SW480 (cell line): ENCODE results near the gene KIF4A.

Source experiments
- DNase-seq: peaks from one replicate; pipeline ENCODE4 v3.0.0-alpha.2; 2016; ENCODE audit warnings: low spot score

The KIF4A gene

DNA sequence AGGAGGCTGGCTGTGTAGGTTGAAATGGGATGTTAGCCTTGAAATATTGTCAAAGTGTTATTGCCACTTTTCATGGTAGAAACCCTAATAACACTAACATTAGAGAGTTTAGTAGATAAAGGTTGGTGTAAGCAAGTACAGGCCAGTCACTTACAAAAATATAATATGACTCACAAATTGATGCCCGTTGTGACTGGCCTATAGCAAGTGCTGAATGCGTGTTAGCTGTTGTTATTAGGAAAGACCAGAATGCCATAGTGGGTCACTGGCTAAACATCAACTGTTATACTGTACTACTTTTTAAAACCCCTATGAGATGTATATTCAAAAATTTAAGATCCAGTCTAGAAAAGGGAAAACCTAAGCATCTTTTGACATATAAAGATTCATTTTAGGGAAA is 112.8 kb downstream of the KIF4A start:
- no peak for DNase-seq

DNA sequence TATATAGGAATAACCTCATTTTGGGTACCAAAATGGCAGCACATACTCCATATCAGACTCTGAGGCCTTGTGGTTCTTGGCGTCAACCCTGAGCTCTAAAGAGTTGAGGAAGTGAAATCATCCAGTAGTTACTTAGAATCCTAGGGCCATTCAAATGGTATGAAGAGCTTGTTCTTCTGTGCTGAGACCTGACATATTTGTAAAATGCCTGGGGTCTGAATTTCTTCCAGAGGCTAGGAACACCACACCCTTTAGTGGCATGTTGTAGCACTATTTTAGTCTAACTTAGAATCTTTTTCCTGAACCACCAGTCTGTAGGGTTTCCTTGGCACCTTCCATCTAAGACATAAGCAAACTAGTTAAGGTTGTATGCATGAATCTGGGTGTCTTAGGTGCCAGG is 115.1 kb downstream of the KIF4A start:
- no peak for DNase-seq

DNA sequence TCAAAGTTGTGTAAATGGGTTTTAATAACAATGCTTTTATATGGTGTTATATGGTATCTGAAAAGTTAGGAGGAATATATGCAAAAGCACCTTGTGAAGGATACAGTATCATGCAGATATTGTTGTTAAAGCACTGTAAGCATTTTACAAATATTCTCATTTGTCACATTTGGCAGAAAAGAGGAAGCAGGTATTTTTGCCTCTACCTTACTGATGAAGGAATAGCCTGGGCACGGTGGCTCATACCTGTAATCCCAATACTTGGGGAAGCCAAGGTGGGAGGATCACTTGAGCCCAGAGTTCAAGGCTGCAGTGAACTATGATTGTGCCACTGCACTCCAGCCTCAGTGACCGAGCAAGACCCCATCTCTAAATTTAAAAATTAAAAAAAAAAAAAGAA is 121.0 kb downstream of the KIF4A start:
- DNase-seq = no peak

DNA sequence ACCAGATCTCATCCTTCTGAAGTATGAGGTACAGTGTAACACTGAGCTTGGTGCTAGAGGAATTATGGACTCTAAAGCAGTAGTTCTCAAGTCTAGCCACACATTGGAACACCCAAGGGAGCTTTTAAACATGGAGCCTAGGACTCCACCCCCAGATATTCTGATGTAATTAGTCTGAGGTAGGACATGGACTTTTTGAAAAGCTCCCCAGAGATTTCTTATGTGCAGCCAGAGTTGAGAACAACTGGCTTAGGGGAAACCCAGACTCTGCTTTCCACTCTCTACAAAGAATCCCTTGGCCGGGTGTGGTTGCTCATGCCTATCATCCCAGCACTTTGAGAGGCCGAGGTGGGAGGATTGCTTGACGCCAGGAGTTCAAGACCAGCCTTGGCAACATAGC is 121.6 kb downstream of the KIF4A start:
- no peak for DNase-seq

DNA sequence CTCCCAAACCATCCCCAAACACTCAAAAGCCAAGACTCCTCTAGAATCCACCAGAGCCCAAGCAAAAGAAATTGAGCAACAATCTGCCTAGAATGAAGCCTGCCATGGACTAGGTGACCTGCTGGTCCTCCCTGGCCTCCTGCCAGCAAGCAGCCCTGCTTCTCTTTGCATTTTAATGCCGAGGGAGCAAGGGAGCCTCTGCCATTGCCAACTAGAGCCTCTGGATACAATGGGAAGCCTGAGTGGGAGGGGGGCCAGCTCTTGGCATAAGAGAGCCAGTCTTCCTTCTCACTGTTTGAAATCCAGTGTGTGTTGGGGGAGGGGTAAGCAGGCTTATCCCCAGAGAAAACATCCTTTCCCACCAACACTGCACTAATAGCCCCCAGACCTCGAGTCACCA is 131.7 kb downstream of the KIF4A start:
- DNase-seq = no peak

DNA sequence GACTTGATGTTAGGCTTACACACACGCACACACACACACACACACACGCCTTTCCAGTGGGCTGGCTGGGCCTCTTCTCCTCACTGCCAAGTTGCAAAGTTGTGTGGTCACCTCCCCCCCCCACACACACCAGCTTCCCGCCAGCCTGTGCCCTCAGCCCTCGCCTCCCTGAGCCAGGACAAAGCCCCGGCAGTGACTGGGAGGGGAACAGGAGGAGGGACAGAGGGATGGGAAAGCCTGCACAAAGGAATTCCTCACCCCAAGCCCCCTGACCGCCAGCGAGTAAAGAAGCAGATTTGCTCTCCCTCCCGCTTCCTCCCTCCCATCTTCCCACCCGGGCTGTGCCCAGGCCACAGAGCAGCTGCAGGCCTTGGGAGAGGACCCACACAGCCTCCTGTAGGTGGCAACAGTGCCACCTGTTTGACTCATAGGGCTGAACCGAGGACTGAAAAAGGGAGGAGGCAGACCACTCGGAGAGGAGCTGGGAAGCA is 133.0 kb downstream of the KIF4A start, which contains the start of gene GDPD2:
TSS of gene GDPD2 (plus strand) at position 464 of the 491 bp plus-strand sequence. CDS start 1,671 bp downstream, outside the sequence.
- DNase-seq = peak; percentile 55

DNA sequence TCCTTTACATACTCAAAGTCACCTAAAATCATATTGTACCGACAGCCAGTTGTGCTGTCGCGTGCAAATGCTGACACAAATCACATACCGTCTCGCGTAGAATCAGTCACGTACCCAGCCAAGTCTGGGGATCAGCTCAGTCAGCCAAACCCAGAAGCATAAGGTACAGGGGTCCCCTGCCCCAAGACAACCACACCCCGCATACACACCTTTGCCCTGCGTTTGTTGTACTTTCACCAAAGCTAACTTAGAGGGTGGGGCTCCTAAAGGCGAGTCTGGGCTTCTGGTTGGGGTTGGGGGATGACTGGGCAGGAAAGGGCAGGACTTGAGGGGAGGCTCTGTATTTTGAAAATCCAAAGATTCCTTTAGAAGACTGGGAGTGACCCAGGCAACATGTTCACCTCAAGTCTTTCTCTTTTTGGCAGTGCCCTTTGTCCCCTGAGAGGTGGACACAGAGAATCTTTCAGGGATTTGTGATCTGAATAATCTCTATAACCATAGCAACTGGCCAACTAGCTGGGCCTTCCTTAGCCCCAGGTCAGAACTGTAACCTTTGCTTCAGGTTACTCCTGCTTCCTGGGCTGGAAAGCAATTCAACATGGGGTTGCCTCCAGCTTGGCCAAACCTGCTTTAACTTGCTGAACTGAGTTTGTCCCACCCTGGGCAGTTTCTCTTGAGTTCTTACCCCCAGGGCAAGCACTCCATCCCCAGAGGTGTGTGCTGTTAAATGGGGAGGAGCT is 134.2 kb downstream of the KIF4A start:
- DNase-seq = no peak

DNA sequence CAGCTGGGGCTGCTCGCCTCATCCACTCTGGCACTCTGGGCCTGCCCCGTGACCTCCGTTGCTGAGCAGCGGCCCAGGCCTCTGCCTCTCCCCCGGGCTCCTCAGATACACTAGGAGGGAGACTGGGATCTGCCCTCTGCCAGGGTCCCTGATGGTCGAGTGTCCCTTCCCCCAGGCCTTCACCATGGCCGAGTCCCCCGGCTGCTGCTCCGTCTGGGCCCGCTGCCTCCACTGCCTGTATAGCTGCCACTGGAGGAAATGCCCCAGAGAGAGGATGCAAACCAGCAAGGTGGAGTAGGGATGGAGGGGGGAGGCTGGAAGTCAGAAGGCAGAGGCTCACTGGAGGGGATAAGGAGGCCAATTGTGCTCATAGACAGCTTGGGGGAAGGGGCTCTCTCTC is 134.9 kb downstream of the KIF4A start:
- DNase-seq = no peak

DNA sequence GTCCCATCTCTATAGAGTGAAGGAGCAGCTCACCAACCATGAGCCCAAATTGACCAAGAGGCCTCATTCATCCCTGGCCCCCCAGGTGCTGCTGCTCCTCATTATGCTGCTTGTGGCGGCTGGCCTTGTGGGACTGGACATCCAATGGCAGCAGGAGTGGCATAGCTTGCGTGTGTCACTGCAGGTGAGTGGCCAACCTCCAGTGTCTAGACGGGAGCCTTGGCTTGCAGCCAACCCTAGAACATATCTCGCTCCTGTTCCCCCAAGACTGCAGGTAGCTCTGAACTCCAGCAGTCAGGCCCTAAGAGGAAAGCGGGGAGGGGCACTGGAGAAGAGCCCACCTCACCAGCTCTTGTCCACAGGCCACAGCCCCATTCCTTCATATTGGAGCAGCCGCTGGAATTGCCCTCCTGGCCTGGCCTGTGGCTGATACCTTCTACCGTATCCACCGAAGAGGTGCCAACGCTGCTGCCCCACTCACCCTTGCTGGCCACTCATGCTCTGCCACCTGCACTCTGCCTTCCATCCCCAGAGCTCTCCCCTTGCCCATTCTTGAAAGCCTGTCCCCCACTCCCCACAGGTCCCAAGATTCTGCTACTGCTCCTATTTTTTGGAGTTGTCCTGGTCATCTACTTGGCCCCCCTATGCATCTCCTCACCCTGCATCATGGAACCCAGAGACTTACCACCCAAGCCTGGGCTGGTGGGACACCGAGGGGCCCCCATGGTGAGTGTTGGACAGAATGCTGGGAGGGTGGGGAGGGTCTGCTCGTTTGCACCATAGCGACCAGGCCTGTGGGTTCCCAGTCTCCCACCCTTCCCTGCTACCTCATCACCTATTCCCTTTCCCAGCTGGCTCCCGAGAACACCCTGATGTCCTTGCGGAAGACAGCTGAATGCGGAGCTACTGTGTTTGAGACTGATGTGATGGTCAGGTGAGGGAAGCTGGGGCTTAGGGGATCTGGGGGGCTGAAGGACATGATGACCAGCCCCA is 136.7 kb downstream of the KIF4A start:
- no peak for DNase-seq

DNA sequence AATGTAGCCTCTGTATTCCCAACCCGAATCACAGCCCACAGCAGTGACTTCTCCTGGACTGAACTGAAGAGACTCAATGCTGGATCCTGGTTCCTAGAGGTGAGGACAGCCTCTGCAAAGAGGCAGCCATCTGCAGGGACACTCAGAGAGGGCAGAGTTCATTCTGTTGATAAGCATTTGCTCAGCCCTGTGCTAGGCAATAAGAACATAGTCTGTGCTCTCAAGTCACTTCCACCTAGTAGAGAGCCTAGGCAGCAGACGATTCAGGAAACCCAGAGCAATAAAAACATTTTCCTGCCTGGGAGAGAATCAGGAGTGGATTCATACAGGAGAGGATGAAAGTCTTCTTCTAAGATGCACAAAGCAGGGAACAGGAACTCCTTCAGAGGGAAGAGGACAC is 137.5 kb downstream of the KIF4A start:
- no peak for DNase-seq

DNA sequence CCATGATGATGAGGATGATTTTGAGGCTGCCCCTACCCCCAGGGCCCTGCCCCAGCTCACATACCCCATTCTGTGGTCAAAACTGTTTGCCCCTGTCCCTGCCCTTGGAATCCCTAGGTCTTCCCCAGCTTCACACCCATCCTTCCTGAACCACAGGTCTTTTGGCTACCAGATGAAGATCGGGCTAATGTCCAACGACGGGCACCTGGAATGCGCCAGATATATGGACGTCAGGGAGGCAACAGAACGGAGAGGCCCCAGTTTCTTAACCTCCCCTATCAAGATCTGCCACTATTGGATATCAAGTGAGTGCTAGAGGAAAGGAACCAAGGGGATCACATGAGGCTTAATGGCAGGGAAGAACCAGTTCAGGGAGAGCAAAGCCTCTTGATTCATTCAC is 139.9 kb downstream of the KIF4A start:
- DNase-seq = no peak

DNA sequence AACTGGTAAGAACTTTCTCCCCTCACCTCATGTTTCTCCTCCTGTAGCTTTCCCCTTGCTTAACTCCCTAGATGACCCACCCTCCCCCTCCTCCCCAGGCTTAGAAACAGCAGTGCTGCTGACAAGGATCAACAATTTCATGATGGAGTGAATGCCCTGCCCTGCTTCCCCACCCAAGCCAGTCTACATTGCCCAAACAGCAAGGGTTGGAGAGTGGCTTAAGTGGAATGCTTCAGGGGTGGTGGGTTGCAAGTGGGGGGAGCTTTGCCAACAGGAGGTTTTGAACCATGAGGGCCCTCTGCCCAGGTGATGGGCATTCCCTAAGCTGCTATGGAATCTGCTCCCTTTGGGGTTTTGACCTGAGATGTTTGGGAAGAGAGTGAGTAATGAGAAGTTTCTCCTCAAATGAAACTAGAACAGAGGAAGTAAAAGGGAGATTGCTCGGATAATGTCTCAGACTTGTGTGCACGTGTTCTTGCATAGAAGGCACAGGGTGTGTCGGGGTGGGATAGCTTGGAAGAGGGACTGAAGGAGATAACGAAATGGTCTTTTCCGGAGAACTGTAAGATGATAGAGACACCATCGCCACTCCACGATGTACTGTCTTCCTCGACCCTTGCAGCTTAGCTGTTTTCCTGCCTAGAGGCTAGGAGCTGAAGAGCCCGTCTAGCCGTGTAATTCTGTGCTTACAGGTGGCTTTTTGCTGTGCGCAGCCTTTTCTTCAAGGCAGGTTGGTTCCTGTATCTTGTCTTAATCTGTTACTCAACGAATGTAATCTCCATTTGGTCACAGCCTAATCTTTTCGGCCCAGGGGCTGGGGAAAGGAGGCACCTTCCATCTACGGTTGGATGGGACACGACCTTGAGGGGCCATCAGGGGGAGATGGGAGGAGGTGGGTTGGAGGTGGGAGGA is 143.3 kb downstream of the KIF4A start:
- DNase-seq = no peak

DNA sequence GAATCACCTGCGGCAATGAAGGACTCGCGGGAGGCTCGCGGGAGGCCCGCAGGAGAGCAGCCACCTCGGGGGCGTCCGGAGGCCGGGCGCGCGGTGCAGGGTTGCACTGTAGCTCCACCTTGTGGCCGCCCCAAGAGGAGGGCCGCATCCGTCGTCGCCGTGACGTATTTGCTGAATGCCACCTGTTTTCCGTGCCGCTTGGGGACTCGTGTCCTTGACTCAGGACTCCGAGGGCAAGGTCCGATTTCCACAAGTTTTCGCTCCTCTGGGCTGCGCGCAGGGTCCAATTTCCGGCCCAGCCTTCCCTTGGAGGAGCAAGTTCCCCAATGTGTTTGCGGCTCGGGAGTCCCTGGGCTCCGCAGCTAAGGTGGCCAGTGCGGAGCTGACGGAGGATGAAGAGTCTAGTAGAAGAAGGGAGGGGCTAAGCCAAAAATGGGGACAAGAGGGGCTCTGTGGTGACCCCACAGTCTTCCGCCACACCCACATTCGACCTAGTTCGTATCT is 144.0 kb downstream of the KIF4A start:
- DNase-seq = peak; percentile 77

DNA sequence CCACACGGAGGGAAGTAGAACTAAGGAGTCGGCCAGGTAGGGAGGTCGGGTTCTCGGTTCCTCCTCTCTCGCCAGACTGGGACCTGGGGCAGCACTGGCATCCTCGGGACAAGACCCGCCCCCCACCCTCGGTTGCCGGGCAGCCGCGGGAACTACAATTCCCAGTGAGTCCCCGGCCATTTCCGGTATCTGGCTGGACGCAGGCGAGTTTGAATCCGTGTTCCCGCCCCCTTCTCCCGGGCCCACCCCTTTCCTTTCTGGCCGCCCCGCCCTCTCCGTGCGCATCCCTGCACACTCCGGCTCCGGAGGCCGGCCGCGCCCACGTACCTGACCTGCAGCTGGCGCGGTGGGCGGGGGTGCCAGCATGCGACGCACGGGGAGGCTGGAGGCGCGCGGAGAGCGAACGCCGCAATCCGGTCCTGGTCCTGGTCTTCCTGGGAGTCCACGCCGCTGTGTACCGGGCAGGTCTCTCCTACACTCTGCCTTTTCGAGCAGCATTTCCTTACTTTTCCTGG is 144.5 kb downstream of the KIF4A start:
- peak; percentile 88 for DNase-seq

DNA sequence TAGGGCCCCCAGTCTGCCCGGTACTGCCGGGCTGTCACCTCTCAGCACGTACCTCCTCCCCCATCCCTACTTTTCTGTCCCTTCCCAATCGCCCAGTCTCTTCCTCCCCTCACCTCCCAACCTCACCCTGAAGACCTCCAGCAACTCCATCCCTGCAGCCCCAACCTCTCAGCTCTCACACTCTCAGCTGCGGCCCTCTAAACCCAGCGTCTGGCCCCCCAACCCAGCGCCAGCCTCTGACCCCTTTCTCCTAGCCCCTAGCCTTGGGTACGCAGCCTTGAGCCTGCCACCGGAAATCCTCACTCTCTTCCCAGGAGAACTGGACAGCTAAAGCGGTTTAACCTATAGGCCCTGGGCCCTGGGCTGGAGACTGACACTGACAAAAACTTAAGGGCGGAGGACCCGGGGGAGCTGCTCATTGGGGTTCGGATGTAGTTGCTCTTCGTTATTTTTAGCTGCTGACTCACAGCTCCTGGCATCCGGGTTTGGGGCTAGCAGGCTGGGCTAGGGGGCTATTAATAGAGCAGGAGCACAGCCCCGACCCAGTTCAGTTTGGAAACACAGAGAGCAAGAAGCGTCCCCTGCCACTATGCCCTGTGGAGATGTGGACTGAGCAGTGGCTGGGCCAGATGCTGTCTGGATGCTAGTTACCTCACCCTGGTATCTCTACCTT is 145.1 kb downstream of the KIF4A start:
- no peak for DNase-seq

DNA sequence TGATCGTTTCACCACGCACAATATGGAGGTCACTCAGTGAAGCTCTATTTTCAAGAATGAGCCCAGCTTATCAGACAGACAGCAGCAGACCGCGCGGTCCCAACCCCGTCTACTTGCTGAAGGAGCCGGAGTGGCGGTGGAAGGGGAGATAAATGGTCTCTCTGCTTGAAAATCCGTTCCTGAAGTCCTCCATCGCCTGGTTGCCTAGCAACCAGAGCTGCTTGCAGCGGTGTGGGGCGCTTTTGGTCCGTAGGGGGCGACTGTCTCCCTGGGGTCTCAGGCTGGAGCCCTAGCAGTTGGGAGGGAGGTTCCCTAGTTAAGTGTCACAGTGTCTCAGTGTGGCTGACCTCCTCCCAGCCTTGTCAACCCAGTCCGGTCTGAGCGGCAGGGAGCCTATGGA is 146.4 kb downstream of the KIF4A start:
- DNase-seq = no peak

DNA sequence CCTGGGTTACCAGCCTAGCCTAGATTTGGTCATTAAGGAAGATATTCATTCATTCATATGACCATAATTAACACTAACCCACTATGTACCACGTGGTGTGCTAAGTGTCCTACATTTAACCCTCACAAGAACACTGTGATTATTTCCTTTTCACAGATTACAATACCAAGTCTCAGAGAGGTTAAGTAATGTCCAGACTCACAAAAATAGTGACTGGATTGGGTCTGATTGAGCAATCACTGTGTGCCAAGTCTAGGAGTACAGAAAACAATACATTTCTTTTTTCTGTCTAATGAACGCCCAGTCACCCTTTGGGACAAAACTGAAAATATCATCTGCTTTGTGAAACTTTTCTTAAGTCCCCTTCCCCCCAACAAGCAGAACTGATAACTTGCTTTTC is 147.1 kb downstream of the KIF4A start:
- DNase-seq = no peak

DNA sequence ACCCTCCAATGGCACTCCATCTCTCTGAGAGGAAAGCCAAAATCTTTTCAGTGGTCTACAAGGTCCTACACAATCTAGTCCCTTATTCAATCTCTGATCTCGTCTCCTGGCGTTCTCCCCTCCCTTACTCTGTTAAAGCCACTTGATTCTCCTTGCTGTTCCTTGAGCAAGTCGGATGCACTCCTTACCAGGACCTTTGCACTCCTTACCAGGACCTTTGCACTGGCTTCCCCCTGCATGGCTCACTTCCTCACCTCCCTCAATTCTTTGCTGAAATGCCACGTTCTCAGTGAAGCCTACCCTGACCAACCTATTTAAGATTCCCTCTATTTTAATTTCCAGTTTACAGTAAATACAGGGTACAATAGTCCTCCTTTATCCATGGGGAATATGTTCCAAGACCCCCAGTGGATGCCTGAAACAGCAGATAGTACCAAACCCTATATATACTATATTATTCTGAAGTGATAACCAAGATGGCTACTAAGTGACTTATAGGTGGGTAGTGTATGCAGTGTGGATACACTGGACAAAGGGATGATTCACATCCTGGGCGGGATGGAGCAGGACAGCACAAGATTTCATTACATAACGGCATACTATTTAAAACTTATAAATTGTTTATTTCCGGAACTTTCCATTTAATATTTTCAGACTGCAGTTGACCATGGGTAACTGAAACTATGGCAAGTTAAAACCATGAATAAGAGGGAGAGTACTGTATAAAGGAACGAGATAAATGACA is 148.2 kb downstream of the KIF4A start:
- no peak for DNase-seq

DNA sequence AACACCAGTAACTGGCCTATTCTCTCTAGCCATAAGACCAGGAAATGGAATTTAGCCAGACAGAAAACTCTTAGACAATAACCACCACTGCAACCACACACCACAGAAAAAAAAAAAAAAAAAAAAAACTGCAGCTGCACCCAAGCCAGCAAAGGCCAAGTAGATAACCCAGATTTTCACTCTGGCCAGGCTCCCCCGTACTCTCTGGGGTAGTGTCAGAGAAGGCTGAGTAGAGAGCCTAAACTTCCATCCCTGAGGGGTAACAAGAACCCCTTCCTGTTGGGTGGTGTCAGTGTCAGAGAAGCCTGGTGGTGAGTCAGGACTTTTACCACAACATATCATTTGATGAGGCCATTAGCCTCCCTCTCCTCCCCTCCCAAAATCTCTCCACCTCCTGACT is 149.1 kb downstream of the KIF4A start:
- DNase-seq = peak; percentile 42

DNA sequence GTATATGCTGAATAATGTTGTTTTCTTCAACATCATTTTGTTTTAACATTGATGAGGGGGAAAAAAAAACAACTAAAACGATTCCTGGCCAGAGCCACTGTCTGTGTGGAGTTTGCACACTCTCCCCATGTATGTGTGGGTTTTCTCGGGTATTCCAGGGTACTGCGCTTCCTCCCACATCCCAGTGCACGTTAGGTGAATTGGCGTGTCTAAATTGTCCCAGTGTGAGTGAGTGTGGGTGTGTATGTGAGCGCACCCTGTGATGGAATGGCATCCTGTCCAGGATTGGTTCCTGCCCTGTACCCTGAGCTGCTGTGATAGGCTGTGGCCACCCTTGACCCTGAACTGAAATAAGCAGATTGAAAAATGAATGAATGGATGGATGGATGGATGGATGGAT is 152.3 kb downstream of the KIF4A start:
- DNase-seq = no peak
